Inflammatory macrophage treated with lipopolysaccharide for 1 hour (primary cell): ENCODE results near the gene JAZF1.
A peak's percentile ranks its signal among the peaks of the same experiment; 100 is the strongest.
"Not testable (repeated sequence)": the region's sequence is repeated elsewhere in the genome, so short reads cannot be mapped to it uniquely, and the experiment has no call there.

Source experiments
- DNase-seq, 2 donors: peaks; one replicate each; pipeline ENCODE4 v3.0.0-alpha.2; 2020 to 2022

Gene JAZF1

DNA sequence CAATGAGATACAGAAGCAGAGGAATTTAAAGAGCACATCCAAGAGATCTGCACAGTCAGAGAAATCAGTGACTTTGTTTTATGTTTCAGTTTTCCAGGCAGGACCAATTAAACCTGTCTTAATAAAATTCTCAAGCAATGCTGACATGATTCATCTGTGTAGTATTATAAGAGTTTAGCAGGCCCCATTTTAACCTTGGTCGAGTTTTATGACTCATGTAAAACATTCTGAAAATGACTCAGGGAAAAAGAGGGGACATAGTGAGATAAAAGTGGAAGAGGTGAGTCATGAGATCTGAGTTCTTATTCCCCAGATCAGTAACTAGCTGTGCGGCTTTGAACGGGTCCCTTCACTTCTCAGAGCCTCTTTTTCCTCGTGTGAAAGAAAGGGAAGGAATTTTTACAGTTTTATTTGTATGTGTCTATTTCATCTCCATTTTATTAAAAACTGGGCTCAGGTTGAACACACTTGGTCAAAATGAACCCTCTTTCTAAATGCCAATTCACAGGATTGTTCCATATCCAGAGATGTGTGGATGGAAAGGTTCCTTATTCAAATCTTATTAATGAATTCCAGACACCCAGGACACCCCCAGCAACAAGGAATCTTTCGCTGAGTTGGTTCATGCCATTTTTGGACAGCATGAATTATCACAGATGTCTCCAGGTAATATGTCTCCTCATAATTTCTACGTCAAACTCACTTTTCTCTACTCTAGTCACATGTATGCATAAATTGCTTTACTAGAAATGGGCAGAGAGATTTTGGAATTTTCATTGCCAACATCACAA is 143.2 kb downstream of the JAZF1 start:
- peak; percentile 39 to 60 for DNase-seq

DNA sequence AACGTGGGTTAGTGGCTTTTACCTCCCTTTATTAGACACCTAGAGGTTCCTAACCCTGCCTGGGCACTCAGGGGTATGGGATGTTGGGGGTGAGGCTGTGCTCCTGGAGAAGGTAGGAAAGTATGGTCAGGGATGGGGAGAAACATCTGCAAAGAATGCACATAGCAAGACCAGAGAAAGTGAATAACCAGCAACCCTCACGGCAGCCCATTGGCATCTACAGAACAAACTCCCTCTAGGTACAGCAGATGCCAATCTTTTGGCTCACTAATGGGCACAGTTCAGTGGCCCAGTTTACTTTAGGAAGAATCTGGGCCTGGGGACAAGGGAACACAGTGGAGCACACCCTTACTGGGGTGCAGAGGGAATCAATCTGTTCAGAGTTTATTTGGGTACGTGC is 143.9 kb downstream of the JAZF1 start:
- no peak for DNase-seq

DNA sequence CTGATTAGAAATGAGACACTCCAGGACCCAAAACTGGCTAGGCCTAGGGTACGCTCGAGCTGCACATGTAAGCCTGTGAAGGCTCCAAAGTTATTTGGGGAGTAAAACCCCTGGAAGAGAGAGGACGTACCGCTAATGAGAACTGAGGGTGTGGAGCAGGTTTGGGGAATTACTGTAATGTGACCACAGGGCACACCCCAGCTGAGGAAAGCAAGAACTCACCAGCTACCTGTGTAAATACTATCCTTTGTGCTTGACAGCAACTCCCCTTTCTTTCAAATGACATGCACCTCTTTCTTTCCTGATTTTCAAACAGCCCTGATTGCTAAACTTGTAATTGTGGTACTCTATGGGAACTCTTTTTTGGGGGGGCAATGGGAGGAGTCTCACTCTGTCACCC is 147.2 kb downstream of the JAZF1 start:
- no peak for DNase-seq

DNA sequence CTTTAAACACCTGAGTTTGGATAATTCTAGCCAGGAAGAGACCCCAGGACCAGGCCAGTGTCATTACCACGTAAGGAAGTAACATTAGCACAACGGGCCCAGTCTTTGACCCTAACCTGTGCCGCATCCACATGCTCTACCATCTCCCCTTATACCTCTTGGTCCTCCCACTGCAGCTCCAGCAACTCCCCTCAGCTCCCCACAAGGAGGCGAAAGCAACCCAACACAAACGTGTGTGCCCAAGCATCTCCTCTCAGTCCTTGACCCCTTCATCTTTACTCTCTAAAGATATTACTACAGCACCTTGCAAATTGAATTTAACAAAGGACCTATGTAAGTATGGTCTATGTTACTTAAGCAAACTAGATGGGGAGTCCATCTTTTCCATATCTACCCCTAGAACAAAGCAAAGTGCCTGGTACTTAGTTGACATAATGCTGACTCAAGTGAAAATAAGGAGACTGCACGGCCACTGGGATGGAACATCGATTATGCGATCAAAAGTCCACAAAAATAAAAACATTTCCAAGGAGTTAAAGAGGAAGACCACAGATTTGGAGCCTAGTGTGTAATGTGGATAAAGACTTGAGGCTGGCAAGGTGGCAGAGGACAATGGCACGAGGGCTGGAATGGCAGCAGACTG is 147.7 kb downstream of the JAZF1 start:
- DNase-seq = no peak

DNA sequence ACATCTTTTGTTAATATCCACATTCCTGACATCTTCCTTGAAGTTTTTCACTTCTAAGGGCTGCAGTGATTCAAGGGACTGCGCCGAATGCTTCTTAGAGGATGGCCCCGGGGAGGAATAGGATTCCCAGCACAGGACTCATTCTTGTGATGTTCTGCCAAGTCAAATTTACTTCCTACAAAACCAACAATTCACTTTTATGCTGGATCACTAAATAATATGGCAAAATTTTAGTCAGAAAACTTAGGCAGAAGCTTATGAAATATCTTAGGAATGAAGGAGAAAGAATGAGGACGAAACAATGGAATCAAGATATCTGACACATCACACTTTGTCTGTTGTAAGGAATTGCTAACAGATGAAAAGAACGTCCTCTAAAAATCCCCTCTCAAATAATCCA is 151.5 kb downstream of the JAZF1 start:
- DNase-seq = no peak

DNA sequence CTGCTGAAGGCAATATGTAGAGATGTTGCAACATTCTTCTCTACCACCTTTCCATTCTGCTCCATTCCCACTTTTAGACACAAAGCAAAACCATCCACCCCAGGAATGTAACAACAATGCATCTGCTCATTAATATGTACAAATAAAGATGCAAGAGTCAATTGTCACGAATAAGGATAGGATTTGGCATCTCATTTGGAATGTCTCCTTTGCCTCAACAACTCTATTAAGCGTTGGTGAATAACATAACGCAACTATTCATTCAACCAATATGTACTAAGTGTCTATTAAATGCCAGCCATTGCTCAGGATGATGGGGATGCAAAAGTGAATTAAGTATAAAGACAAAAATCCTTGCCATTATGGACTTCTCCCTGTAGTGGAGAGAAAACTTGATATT is 152.1 kb downstream of the JAZF1 start:
- DNase-seq = no peak

DNA sequence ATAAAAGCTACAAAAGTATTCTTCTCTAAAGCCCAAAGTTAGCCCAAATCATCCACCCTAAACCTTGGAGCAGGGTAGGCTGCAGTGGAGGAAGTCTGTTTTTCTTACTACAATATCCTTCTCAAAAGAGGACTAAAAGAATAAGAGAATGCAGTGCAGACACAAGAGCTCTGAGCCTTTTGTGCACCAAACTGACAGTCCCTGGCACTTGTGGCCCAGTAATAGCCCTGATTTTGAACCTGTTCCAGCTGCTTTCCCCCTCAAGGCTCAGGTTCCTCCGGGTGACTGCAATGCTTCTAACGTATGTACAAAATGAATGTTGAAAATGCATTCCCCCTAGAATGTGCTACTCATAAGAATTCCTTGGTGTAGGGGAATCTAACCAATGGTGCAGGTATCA is 154.4 kb downstream of the JAZF1 start:
- DNase-seq = no peak

DNA sequence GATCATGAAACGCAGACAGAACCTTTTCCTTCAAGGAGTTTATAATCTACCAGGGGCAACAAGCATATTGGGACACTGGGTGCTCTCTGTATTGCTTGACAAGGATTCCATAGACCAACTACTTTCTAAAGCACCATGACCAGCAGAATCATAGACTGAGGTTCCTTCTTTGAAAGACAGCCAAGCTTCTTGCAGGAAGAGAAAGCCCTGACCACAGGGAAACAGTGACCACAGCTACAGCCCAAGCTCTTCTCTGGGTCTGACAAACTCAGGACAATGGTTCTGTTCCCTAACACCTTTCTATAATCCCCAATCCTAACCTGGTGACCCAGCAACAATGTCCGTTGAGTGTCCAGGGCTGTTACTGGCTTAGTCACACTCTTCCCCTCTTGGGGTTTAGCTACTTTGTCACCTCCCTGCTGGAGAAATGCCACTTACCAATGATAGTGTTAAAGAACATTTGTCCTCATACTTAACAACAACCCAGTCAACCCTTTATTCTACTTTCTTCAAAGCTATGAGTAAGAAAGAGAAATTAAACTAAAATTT is 155.7 kb downstream of the JAZF1 start:
- no peak for DNase-seq

DNA sequence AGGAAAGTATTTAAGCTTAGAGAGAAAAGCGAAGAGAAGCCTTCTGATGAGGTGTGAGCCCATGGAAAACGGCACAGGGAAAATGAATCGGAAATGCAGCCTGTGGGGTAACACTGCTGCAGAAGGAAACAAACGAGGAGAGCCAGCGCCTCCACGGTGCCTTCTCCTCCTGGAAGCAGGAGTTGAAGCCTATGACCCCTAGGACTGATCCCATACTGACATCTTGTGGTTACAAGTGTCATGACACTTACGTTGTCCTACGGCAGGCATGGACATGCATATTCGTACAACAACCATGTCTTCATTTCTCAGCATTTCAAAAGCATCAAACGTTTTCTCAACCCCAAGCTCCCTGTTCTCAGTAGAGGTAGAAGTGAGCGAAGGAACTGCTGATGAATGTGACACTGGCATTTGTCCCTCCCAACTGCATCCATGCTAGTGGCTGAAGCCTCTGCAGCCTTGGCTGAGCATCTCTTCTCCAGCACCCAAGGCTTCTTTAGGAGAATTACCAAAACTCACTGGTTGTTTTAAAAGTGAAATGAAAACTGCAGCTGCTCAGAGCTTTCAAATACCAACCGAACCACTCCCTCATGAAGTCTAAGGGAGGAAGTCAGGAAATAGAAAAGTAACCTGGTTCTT is 160.2 kb downstream of the JAZF1 start:
- peak; percentile 45 to 71 for DNase-seq

DNA sequence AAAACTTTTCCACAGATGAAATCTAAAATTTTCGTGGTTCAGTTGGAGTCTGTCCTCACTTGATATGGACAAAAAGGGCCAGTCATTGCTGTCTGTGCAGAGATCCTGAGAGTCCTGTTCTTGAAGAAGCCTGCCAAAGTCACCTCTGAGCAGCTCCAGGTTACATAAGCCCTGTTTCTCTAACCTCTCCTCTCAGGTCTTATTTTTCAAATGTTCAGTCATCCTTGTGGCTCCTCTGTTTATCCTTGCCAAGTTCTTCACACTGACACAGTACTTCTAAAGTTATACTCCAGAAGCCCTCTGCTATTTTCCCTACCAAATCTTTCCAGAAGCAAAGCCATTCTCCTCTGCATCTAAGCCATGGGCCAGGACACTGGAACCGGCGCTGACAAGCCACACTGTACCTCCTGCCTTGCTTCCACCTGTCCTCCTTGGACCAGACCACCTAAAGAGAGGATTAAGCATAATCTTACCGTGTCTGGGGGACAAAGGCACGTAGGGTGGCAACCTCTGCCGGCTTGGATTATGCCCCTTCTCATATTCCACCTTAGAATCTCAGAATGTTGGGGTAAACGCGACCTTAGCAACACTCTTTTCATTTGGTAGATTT is 161.6 kb downstream of the JAZF1 start:
- no peak for DNase-seq

DNA sequence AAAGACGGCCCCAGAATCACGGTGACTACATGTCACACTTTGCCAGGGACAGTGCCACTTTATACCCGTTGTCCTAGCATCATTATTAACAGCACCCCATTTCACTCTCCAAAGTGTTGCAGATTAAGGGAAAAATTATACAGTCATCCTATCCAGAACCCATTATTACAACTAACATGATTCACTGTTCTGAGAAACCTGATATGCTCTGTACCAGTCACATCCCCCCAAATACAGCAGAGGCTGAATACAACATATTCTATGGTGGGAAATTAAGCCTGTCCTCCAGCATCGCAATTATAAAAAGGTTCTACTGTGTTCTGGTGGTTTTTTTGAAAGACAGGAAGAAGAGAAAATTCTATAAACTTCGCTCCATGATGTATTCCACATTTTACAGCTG is 162.1 kb downstream of the JAZF1 start:
- no peak for DNase-seq

DNA sequence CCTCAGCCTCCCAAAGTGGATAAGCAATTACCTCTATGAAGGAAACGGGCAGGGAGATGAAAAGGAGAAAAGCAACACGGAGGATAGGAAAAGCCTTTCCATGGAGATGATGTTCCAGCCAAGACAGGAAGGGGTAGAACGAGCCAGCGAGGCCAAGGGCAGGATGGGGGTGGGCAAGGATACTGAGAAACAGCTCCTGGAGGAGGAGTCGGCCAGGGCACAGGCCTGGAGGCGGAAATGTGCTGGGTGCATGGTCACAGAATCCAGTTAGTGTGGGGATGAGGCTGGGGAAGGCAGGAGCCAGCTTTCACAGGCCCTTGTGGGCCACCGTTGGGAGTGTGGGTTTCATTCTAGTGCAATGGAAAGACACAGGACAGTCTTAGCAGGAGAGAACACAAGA is 162.6 kb downstream of the JAZF1 start:
- no peak for DNase-seq

DNA sequence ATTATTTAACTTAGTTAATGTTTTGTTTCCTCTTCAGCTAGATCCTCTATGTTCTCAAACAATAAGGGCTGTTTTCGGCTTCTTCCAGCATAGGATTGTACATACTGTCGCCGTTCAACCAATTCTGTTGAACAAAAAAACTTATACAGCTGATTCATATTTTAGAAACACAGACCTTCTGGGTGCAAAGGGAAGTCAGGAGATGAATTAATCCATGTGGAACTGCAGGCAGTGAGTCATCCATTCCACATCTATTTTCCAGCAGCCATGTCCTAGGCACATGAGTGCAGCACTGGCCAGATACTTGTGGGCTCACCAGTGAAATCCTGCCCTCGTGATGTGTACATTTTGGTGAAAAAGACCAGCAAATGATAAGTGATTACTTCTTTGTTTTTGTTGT is 163.2 kb downstream of the JAZF1 start:
- peak in 1 of 2 donors; percentile 6 for DNase-seq

DNA sequence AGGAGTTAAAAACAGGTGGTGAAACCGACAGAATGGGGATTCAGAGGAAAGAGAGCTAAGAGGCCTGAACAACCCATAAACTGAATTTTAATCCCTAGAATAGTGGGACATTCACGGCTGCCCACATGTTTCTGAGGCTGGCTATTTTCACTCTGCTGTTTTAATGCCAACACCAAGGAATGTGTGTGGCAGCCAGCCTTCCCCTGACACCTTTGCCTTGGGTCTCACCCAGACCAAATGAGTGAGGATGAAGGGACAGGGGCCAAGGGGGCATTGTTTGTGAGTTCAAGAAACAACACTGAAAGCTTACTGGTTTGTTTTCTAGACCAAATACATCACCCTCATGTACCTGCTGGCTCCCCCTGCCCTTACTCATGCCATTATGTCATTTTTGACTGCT is 164.3 kb downstream of the JAZF1 start:
- DNase-seq = no peak

DNA sequence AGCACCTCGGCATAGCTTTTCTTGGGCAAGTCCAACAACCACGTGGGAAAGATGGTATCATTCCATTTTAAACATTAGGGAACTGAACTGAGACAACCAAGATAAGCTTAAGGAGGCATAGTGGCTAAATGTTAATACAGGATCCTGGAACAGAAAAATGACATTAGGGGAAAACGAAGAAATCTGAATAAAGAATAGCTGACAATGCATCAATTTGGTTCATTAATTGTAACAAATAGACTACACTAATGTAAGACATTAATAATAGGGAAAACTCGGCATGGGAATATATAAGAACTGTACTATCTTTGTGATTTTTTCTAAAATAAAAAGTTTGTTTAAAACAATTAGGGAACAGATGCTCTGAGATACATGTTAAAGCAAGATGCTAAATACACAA is 165.4 kb downstream of the JAZF1 start:
- DNase-seq = no peak

DNA sequence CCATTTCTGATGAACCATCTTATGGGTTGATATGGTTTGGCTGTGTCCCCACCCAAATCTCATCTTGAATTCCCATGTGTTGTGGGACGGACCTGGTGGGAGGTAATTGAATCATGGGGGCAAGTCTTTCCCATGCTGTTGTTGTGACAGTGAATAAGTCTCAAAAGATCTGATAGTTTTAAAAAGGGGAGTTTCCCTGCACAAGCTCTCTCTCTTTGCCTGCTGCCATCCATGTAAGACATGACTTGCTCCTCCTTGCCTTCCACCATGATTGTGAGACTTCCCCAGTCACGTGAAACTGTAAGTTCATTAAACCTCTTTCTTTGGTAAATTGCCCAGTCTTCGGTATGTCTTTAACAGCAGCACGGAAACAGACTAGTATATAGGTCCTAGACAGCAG is 166.3 kb downstream of the JAZF1 start:
- not testable (repeated sequence) for DNase-seq

DNA sequence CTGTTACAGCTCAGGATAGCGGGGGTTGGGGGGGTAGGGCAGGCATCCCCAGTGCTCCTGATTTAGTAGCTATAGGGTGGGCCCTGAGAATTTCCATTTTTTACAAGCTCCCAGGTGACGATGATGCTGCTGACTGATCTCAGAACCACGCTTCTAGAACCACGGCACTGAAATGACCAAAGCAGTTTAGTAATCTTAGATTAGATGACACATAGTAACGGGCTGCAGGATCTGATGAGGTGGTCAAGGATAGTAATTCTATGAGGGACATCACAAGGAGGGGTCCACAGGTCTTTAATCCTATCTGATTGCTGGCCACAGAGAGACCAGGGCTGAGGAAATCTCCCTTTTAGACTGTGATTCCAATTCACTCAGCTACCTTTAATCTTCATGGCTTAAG is 167.2 kb downstream of the JAZF1 start:
- DNase-seq = no peak

DNA sequence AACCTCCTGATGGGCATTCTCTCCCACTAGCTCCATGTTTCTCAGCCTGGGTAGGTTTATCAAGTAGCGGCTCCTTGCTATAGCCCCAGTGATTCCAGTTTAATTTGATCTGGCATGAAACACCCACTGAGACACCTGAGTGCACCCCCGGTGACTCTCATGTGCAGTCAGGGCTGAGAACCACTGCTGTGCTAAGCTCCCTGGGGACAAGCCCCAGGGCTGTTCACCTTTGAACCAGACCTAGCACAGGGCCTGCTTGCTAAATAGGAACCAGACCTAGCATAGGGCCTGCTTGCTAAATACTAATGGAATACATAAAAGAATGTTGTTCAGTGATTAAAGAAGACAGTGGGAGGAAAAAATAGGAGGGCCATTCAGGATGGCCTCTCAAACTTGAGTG is 167.6 kb downstream of the JAZF1 start:
- DNase-seq = no peak

DNA sequence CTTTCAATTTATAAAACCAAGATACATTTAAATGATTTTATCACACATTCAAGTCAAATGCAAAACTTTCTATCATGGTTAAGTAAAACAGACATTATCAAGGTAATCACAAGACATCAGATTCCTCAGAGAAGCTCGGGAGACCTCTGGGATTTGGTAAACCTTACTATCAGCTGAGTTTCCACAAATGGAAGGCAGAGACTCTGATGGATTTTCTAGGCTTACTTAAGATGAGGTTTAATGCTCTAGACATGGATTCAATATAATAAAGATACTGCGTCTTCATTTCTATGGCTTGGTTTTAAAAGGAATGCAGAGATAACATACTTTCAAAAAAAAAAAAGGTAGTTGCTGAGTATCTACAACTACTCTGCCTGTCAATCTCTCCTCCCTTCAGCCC is 171.7 kb downstream of the JAZF1 start:
- DNase-seq = no peak

DNA sequence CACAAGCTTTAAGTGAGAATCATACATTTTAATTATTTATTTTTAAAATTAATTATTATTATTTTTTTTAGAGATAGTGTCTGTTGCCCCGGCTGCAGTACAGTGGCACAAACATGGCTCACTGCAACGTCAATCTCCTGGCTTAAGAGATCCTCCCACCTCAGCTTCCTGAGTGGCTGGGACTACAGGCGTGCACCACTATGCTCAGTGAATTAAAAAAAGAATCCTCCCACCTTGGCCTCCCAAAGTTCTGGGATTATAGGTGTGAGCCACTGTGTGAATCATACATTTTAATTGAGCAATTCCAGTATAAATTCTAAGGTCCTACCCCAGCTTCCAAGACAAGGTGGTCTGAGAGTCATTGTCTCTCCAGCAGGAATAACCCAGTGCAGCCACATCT is 172.4 kb downstream of the JAZF1 start:
- no peak for DNase-seq

DNA sequence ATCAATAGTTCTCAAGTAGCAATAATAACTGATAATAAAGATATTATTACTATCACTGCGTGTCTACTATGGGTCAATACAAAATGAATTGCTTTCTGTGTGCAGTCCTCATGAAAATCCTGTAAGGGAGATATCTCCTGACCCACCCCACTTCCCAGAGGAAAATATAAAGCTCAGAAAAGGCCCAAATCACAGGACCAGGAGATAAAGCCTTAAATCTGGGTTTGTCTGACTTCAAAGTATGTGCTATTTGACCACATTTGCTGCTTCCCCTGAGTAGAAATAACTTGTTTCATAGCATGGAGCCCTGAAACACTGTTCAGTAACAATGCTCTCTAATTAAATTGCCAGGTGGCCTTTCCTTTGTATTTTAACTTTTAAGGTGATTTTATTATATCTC is 174.1 kb downstream of the JAZF1 start:
- DNase-seq = no peak

DNA sequence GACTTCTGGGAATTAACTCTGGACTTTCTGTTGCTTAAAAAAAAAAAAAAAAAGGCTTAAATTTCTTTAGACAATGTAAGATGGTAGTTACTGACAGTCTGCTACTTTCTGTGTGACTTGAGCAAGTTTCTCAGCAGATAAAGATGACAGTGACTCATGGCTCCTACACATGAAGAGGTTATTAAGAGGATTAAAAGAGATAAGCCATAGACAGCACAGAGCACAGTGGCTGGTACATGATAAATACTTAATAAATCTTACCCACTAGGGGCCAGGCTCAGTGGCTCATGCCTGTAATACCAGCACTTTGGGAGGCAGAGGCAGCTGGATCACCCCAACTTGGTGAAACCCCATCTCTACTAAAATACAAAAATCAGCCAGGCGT is 174.8 kb downstream of the JAZF1 start:
- DNase-seq = no peak

DNA sequence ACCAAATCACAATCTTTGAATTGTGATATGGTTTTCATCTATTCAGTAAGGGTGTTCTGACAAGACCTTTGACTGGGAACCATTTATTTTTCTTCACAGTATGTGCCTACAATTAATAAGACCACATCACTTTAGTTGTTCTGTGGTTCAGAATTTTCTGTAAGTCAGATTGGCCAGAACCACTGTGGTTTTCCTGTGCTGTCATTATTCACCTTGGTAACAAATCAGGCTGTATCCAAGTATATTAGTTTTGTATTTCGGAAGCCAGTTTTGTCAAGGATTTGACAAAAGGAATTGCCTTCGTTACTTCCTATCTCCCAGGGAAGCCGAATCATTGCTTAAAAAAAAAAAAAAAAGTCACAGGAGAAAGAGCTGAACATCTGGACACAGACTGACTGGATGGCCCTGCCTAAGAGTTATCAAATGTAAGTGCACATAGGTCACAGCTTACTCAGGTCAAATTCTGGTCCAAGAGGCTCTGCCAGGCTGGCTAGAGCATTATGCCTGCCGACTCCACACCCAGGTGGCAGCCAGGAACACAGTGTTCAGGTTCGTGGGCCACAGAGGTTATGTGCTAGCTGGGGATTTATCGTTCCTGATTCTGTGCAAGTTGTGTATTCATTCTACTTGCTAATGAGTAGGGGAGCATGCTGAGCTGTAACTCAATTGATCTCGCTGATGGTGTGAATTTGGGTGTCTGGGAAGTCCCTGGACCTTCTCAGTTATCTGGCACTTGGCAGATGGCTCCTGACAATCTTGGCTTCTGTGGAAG is 175.3 kb downstream of the JAZF1 start:
- DNase-seq = no peak
